OCI-LY7 (cell line): ENCODE data around the gene CBS.

Experiments
- CTCF ChIP-seq: fragments of 200-600 bp; sonication (generic); conservative IDR thresholded peaks from 2 replicates; pipeline ENCODE4 v1.5.1; 2014; ENCODE audit warnings: mild to moderate bottlenecking, antibody characterized with exemption, low read length, moderate library complexity, mixed read lengths
- EZH2phosphoT487 ChIP-seq: fragments of 200-600 bp; sonication (generic); IDR thresholded peaks from 2 replicates; pipeline ENCODE4 v1.6.1; 2018; ENCODE audit warnings: low read depth, borderline replicate concordance, mild to moderate bottlenecking, mixed run types, antibody characterized with exemption, low read length, moderate library complexity, mixed read lengths

DNA sequence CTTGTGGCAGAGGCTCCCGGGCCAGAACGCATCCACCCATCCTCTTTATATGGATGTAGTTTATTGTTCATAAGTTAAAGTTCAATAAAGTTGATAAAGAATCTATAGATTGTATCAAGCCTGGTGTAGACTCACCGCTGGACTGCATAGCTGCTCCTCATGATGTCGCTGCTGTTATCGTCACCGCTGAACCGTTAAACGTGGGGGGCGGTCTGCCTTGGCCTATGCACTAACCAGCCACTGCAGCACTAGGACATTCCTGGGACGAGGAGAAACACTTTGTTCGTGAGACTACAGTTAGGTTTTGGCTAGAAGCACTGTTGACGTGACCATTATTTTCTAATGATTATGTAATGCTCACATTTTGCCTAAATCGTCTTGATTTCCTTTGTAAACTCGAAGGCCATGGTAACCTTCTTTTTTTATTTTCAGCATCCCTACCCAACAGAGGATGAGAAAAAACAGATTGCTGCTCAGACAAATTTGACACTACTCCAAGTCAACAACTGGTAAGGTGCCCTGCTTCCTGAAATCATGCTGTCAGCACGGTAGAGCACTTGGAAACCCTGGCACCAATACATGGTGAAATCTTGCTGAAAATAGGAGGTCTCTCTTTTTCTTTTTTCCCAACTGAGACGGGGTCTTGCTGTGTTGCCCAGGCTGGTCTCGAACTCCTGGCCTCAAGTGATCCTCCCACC, 51.0 kb downstream of the CBS start:
- TF ChIP-seq CTCF (no peak), EZH2phosphoT487 (no peak)
